NB4 (cell line): ENCODE measurements around the gene MB.

Source experiments
- DNase-seq: peaks from one replicate; pipeline ENCODE4 v3.0.0; 2010; ENCODE audit warnings: low read depth
- H3K4me3 ChIP-seq: one replicate; pipeline ENCODE4 v1.5.1; 2011; ENCODE audit warnings: mild to moderate bottlenecking, low read depth, low read length, moderate library complexity
- CTCF ChIP-seq: IDR thresholded peaks from one replicate; pipeline ENCODE4 v1.5.1; 2012; ENCODE audit warnings: low read depth, low read length
- MAX ChIP-seq: IDR thresholded peaks from 2 replicates; pipeline ENCODE4 v1.6.1; 2011; ENCODE audit warnings: low read depth, low read length
- MYC ChIP-seq: IDR thresholded peaks from 2 replicates; pipeline ENCODE4 v1.6.1; 2011; ENCODE audit warnings: low read depth, low read length
- POLR2A ChIP-seq: IDR thresholded peaks from 2 replicates; pipeline ENCODE4 v1.6.1; 2011; ENCODE audit warnings: mild to moderate bottlenecking; ENCODE audit not compliant: insufficient read length; ENCODE audit errors: extremely low read depth

The MB gene

GRCh38 chr22:35577799-35578659 lies 39.1 kb downstream of the MB start:
- no peak overlapping the region for H3K4me3 ChIP-seq
- DNase-seq, result no peak
- no peak for TF ChIP-seq POLR2A
- TF ChIP-seq MAX, result no peak
- no peak for TF ChIP-seq CTCF
- TF ChIP-seq MYC, result no peak

- TF ChIP-seq CTCF, result no peak
- TF ChIP-seq POLR2A, result no peak
- no peak for TF ChIP-seq MYC
- TF ChIP-seq MAX, result no peak
- no peak for DNase-seq
- no peak overlapping the region for H3K4me3 ChIP-seq
Measured at GRCh38 chr22:35576671-35577070, 40.5 kb downstream of the MB start.

- H3K4me3 ChIP-seq, result no peak overlapping the region
- no peak for TF ChIP-seq CTCF
- no peak for TF ChIP-seq POLR2A
- peak; percentile 11; the same call in 1 of the 2 replicates for TF ChIP-seq MAX
- TF ChIP-seq MYC, result no peak
- peak; percentile 60 for DNase-seq
Measured at GRCh38 chr22:35575116-35575748, 41.9 kb downstream of the MB start.

GRCh38 chr22:35572556-35572955 lies 44.6 kb downstream of the MB start:
- DNase-seq, result no peak
- no peak overlapping the region for H3K4me3 ChIP-seq
- TF ChIP-seq CTCF (no peak), MAX (no peak), POLR2A (no peak), MYC (no peak)

- no peak for TF ChIP-seq POLR2A
- TF ChIP-seq MAX, result no peak
- no peak for TF ChIP-seq MYC
- TF ChIP-seq CTCF, result no peak
- no peak for DNase-seq
- no peak overlapping the region for H3K4me3 ChIP-seq
Measured at GRCh38 chr22:35570686-35571194, 46.4 kb downstream of the MB start.
